Right ventricle myocardium inferior (tissue), 1 donor: ENCODE results near the gene PGLYRP2. TPM values are rescaled to one million over a fixed set of nuclear protein-coding genes. Genes with fewer than 3 reads are reported as not detected.
A peak's percentile ranks its signal among the peaks of the same experiment; 100 is the strongest.

Experiments
- ATAC-seq: fragments of 200-7000 bp; cut with Tn5 transposase; one replicate; pipeline ENCODE4 v1.9.1; 2020; ENCODE audit warnings: mild to moderate bottlenecking, moderate library complexity
- DNase-seq: peaks from one replicate; pipeline ENCODE4 v3.0.0; 2021; ENCODE audit errors: missing footprints
- intact Hi-C: fragments of 100-400 bp; cut with DNase I; formaldehyde crosslinking; loops from one replicate; pipeline ENCODE4 v1.11.0; 2022
- total RNA-seq: library from RNA; stranded (reverse); fragmentation: NEBNext Ultra II Directional; extraction: Animal tissue kit (Norgen Biotek cat#: 25700); gene quantifications from one replicate; pipeline ENCODE4 v1.2.1, GENCODE V29; 2021
- donor health status: DM: no; HTN: yes; CAD: no; lungs with severe emphysema.

The PGLYRP2 gene
- total RNA-seq, 1 donor from 2014 or later = not detected

DNA sequence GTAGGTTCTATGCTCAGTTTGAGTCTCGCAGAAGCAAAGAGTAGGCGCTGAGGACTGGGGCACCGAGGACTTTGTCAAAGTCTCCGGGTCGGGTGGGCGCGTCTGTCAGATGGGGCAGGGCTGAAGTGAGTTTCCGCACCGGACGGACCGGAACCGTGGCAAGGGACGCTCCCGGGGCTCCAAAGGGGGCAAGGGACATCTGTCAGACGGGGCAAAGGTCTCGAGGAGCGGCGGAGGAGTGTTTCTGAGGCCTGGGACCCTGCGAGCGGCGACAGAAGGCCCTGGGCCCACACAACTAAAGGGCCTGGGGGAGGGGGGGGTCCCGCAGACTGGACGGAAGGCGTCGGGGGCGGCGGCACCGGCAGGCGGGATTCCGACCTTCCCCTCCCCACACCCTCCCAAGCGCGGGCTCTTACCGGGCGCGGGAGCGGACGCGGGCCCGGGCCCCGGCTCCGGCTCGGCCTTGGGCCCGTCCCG lies 47.2 kb downstream of the PGLYRP2 start:
- ATAC-seq (no peak), DNase-seq (no peak)
- intact Hi-C loops = loop anchor here (1.0 to 5.0 kb wide), 2 partner anchors 13 to 55 kb away; partner anchors contain the start of gene AKAP8

DNA sequence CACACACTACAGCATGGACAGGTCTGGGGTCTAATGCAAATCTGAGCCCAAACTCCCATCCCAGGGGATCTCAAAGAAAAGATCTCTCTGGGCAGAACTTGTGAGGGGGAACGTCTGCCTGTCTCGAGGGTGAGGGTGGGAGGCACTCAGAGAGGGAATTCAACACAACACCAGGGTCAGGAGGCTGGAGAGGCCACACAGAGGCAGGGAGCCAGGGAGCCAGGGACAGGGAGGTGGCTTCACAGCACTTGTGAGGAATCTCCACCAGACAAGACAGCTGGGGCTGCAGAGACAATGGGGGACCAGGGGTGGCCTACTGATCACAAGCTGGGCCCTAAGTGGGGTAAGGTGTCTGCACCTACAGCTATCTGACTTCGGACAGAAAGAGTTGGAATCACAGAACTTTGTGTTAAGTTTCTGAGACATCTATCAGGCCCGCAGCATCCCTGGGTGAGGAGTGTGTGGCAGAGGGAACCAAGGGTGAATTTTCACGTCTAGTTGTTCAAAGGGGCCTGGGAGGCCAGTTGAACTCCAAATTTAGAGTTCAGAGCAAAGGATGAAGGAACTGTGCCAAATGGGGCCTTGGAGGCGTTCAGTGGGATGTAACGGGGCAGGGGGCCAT lies 47.8 kb downstream of the PGLYRP2 start:
- intact Hi-C loops = loop anchor here (1.0 to 5.0 kb wide), 2 partner anchors 12 to 54 kb away; partner anchors contain the start of gene AKAP8
- DNase-seq (peak; percentile 17), ATAC-seq (no peak)

DNA sequence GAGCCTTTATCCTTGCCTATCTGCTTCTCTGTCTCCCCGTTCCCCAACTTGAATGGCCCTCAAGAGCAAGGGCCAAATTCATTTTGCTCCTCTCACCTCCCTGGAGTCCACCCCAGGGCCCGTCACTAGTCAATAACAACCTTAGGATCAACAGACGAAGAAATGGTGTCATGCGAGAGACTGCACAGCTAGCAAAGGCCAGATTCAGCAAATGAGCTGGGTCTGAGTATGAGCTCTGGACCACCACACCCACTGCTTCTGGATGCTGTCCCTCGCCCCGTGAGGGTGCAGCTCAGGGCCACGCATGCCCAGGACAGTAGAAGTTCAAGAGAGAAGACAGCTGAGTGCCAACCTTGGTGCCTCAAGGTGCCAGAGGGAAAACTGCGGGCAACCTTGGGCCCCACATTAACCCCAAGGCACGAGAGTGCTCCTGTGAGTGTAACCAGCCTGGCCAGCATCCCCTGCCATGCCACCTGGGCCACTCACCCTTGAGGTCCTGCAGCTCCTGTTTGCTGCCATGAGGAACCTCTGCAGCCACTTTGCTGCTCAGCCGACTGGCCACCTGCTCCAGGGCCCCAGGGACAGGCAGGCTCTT lies 48.7 kb downstream of the PGLYRP2 start:
- no peak for ATAC-seq
- peak; percentile 69 for DNase-seq
- intact Hi-C loops = loop anchor here (5.0 kb wide), 1 partner anchor 53 kb away; the partner anchor contains the start of gene AKAP8

DNA sequence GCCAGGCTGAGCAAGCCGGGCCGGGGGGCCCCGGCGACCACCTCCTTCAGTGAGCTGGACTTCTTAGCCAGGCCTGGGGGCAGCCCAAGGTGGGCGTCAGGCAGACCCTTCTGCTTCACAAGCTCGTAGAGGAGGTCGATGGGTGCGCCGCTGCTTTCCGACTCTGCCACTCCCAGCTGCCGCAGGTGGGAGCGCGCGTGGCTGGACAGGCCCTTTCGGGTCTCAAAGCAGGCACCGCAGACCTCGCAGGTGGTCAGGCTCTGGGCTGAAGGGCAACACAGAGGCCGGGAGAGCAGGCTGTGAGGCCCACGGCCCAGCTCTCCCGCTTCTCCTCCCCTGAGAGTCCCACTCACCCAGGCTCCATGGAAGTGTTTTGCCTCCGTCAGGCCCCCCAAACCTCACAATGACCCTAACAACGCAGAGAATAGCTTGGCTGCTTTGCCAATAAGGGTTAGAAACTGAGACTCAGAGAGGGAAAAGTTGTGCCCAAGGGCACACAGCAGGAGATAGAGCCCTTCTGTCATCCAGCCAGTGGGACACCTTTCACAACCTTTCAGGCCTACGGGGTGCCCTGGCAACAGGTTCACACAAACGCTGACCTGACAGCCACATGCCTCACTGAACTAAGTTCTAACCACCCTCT lies 49.4 kb downstream of the PGLYRP2 start:
- no peak for ATAC-seq
- peak; percentile 28 for DNase-seq
- intact Hi-C loops = loop anchor here (5.0 kb wide), 1 partner anchor 53 kb away; the partner anchor contains the start of gene AKAP8

DNA sequence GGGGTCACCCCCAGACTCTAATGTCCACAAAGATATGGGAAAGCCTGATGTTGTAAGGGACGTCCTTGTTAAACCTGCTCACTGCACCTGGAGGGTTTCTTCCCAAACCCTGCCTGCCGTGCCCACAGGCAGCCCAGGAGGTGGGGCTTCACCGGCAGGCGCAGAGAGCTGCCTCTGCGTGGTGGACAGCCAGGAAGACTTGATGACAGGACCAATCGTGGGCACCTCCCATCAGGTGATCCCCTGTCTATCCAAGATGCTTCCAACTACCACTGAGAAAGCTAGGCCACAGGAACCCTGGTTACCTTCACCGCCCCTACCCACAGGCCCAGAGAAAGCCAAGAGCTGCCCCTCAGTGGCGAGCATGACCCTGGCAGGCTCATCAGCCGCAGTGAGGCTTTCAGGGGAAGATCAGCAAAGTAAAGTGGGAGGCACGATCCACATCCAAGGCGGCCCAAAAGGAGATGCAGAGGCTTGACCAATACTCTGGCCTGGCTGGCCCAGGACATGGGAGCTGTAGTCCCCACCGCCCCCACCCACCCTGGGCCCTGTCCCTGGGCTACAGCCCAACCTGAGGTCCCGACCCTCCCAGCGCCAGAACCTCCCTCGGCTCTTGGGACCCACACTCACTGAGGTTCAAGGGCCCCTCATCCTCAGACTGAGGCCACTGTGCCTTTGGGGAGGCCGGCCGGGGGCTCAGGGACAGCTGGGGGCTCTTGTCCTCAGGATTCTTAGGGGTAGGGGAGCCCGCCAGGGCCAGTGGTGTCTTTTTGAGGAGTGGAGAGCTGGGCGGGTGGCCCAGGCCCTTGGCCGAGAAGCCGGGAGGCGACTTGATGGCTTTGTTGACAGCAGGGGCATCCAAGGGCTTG lies 50.1 kb downstream of the PGLYRP2 start:
- DNase-seq = peak; percentile 33
- intact Hi-C loops = no loop called here
- ATAC-seq = no peak

DNA sequence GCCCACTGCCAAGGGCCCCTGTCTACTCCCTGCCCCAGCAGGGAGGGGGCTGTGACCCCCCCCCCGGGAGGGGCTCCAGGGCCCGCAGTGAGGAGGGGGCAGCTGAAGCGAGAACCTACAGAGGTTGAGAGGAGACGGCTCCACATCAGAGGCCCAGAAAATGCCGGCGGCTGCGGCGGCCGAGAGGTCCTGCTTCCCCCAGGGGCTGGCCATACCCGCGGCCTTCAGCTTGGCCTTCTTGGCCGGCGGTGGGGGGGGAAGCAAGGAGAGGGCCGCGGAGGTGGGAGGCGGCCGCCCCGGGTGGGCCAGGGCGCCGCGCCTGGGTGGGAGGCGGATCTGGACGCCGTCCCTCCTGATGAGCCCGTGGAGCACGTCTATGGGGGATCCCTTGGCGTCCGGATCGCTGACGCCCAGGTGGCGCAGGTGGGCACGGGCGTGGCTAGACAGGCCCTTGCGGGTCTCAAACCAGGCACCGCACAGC lies 51.3 kb downstream of the PGLYRP2 start:
- ATAC-seq (no peak), DNase-seq (no peak)
- intact Hi-C loops = no loop called here

DNA sequence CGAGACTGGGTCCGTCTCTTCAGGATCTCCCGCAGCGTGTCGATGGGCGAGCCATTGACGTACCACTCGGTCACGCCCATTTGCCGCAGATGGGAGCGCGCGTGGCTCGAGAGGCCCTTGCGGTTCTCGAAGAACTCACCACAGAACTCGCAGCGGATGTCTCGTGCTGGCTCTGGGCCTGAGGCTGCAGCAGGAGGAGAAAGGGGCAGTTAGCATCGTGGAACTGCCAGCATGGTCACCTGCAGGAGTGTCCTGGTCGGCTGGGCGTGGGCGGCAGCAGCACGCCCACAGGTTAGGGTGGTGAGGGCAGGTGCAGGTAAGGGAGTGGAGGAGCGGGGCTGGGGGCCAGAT lies 52.0 kb downstream of the PGLYRP2 start:
- intact Hi-C loops = no loop called here
- peak; percentile 56 for DNase-seq
- no peak for ATAC-seq

DNA sequence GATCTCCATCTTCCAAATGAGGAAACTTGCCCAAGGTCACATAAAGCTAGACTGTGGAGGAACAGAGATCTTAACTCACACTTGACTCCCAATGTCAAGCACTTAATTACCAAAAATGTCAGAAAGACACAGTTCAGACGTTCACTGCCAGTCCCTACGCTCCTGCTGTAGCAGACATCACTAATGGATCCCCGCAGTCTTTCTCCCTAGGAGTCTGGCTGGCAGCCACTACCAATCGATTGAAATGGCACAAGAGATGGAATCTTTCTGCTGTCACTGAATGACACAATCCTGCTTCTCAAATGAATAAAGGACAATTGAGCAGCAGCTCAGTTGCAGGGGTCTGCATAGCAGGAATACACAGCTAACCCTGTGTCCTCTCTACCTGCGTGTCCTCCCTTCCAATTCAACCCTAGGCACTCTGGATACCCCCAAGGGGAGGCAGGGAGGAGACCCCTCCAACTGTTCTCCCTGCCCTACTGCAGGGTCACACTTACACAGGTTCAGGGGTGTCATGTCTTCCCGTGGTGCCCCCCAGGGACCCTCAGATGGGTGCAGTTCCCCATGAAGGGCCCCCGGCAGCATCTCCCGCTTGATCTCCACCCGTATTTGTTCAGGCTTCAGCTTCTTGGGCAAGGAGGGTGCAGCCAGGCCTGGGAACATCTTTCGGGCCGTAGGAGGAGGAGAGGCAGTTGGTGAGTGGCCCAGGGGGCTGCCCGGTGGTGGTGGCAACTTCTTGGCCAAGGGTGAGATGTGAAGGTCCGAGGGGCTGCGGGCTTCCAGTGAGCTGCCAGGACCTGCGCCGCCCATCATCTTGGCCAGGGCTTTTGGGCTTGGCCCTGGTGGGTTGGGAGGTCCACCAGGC lies 52.6 kb downstream of the PGLYRP2 start:
- DNase-seq (peak; percentile 15), ATAC-seq (no peak)
- intact Hi-C loops = no loop called here

DNA sequence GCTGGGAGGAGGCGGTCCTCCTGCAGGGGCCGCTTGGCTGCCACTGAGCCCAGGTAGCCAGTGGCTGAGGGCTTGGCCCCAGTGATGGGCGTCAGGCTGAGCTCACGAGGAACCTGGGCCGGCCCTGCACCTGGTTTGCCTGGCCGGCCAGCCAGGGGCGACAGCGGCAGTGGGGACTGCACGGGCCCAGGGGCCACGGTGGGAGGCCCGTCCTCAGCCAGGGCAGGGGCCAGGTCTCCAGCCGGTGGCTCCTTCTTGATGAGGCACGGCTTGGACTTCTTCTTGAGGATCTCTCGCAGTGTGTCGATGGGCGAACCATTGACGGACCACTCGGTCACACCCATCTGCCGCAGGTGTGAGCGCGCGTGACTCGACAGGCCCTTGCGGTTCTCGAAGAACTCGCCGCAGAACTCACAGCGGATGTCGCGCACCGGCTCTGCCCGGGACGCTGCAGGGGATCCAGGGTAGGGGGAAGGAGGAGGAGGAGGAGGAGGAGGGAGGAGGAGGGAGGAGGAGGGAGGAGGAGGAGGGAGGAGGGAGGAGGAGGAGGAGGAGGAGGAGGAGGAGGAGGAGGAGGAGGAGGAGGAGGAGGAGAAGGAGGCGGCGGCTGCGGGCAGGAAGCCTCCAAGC lies 53.9 kb downstream of the PGLYRP2 start:
- no peak for DNase-seq
- intact Hi-C loops = no loop called here

DNA sequence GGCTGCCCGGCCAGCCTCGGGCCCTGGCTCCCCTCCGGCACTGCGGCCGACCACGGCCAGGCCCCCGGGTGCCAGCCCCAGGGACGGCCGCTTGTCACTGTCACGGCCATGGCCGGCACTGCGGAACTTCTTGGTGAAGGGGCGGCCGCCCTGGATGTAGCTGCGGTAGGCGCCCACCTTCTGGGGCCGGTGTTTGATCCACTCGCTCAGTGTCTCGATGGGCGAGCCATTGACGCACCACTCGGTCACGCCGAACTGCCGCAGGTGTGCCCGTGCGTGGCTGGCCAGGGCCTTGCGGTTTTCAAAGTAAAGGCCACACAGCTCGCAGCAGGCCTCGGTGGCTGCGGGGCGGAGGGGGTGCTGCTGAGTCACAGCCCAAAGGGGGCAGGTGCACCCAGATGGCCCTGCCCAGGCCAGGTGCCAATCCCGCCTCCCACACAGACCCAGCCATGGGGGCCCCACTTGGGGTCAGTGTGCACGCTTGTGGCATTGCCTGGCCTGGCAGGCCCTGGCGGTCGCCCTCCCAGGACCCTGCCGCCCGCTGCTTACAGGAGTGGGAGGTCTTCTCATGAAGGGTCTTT lies 54.5 kb downstream of the PGLYRP2 start:
- DNase-seq = peak; percentile 50
- intact Hi-C loops = no loop called here

More for the DNA sequence above, 53.9 kb downstream of the PGLYRP2 start:
- ATAC-seq = no peak

DNA sequence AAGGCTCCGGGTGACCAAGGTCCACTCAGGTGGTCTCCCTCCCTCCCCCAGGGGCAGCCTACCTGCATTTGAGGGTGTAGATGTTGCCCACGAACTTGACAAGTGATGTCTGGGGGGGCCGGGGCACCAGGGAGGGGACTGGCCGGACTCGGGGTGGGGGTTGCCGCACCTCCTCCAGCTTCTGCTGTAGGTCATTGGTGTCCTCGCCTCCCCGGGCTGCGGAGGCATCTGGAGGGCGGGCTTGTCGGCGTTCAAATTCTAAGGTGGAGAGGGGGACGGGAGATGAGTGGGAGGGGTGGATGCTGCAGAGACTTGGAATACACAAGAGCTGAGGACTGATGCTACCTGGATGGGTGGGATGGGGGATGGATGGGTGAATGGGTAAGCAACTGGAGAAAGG lies 55.2 kb downstream of the PGLYRP2 start:
- intact Hi-C loops = no loop called here
- ATAC-seq (no peak), DNase-seq (peak; percentile 53)

More for the DNA sequence above, 54.5 kb downstream of the PGLYRP2 start:
- no peak for ATAC-seq

DNA sequence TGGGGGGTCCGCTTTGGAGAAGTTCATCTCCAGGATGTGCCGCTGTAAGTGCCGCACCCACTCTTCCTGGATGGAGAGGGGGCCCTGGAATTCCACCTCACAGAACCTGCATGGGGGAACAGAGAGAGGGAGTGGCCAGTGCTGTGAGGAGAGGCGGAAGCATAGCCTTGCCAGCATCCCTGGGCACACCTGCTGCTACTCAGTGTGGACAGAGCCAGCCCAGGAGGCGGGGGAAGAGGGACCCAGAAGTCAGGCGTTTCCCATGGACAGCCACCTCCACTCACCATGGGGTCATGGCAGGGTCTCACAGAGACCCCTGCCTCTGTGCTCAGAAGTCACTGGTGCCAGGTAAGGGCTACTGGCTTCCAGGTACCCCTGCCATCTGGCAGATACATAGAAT lies 56.2 kb downstream of the PGLYRP2 start:
- intact Hi-C loops = no loop called here
- no peak for DNase-seq

DNA sequence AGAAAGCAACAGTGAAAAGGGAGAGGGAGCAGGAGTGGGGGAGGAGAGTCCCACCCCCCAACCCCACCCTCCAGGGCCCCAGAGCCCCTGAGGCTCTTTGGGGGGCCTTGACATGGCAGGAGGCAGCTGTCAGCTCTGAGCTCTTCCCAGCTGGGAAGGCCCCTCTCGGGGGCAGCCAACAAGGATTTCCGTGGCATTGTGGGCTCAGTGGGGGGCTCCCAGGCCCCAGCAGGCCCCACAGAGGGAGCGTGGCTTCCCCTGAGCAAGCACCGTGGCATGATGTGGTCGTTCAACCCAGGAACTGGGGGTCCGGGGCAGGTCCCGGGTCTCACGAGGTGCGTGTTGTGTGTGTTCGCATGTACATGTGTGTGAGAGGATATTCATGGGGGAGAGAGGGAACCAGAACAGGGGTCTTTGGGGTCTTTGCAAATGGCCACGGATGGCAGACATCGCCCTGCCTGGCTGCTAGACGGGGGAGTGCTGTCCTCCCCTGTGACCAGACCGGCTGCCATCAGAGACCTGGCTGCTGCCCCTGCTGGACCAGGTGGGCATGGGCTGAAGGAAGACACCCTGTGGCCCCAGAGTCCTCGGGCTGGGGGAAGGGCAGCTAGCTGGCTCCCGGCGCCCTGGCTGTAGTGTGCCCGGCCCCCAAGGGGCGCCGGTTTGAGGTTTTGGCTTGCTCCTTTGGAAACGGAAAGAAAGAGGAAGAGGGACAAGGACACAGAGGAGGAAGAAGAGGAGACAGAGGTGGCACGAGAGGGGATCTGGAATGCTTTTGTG lies 56.8 kb downstream of the PGLYRP2 start:
- ATAC-seq (no peak), DNase-seq (peak; percentile 39)
- intact Hi-C loops = no loop called here

More for the DNA sequence above, 56.2 kb downstream of the PGLYRP2 start:
- ATAC-seq = no peak

DNA sequence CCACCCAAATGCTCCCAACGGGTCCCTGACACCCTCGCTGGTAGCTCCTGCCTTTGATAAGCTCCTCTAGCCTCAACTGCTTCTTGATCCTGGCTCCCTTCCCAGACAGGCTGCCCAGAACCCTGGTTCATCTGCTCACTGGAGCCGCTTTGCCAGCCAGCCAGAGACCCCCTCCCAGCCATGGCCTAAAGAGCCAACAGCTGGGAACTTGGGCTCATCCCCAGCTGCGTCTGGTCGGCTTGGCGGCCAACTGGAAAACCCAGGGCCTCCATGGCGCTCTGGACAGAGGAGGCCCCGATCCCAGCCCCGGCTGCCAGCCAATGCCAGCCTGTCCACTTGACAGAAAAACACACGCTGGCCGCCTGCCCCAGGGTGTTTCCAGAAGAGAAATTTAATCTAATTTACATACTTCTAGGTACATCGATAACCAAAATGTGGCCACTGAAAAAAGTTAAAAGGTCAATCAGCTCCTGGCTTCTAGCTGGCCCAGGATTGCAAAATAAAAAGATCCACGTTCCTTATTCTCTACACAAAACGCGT lies 57.5 kb downstream of the PGLYRP2 start:
- intact Hi-C loops = no loop called here
- DNase-seq (peak; percentile 76), ATAC-seq (no peak)

DNA sequence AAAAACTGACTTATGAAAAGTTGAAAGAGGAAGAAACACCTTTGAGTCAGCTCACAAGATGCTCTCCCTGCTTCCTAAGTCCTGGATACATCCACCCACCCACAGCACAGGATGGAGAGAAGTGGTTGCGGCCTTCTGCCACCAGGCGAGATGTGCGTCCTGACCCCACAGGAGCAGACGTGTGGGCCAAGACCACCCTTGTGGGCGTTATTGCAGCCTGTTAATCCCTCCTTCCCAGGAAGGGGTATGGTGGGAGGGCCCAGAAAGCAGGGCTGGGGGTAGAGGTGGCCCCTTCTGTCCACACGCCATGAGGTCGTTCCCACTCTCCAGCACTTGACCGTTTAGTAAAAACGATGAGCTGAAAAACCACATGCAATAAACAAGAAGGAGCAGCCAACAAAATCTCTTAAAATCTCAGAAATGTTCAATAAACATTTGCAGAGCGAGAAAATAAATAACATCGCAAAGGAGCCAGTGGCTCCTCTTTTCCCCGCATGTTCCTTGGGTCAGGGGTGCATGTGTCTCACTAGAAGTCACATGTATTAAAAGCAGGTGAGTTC lies 58.1 kb downstream of the PGLYRP2 start:
- ATAC-seq = no peak
- no peak for DNase-seq
- intact Hi-C loops = no loop called here
